Measurements from ENCODE around the gene TBC1D3B.
"Not testable (repeated sequence)": the region's sequence is repeated elsewhere in the genome, so short reads cannot be mapped to it uniquely, and the experiment has no call there.

Gene TBC1D3B

GRCh38 chr17:36212272-36212605 is 35.8 kb upstream of the TBC1D3B start:
- no peak overlapping the region for H3K4me3 ChIP-seq (ENCODE audit: control insufficient read depth, low read depth, low read length)

GRCh38 chr17:36211484-36212271 is 35.2 kb upstream of the TBC1D3B start:
- not testable (repeated sequence) for DNase-seq (ENCODE audit: low read depth); H3K4me3 ChIP-seq (ENCODE audit: control insufficient read depth, low read depth, low read length)

More at GRCh38 chr17:36212272-36212605, 35.8 kb upstream of the TBC1D3B start:
- TF ChIP-seq CTCF (IDR thresholded peaks at IDR 0.05; ENCODE audit: control insufficient read depth, insufficient read depth, low read depth, low read length, missing control alignments) = no peak
- no peak for DNase-seq (ENCODE audit: low read depth)

GRCh38 chr17:36210439-36211211 is 34.2 kb upstream of the TBC1D3B start, which contains the start of gene CCL4L2:
Gene CCL4L2, plus strand, starts transcription at chr17:36211063.
- H3K4me3 ChIP-seq (ENCODE audit: control insufficient read depth, low read depth, low read length); DNase-seq (ENCODE audit: low read depth): not testable (repeated sequence)

GRCh38 chr17:36209575-36209974 is 33.1 kb upstream of the TBC1D3B start:
- H3K4me3 ChIP-seq (ENCODE audit: control insufficient read depth, low read depth, low read length) = no peak overlapping the region
- no peak for TF ChIP-seq CTCF (IDR thresholded peaks at IDR 0.05; ENCODE audit: control insufficient read depth, insufficient read depth, low read depth, low read length, missing control alignments)
- no peak for DNase-seq (ENCODE audit: low read depth)

- DNase-seq (ENCODE audit: low read depth); H3K4me3 ChIP-seq (ENCODE audit: control insufficient read depth, low read depth, low read length): not testable (repeated sequence)
Measured at GRCh38 chr17:36207383-36207782, 30.9 kb upstream of the TBC1D3B start.

GRCh38 chr17:36206486-36206821 is 30.0 kb upstream of the TBC1D3B start:
- DNase-seq (ENCODE audit: low read depth); H3K4me3 ChIP-seq (ENCODE audit: control insufficient read depth, low read depth, low read length): not testable (repeated sequence)

- no peak for TF ChIP-seq CTCF (IDR thresholded peaks at IDR 0.05; ENCODE audit: control insufficient read depth, insufficient read depth, low read depth, low read length, missing control alignments)
- H3K4me3 ChIP-seq (ENCODE audit: control insufficient read depth, low read depth, low read length) = no peak overlapping the region
- no peak for DNase-seq (ENCODE audit: low read depth)
Measured at GRCh38 chr17:36205637-36206485, 29.4 kb upstream of the TBC1D3B start.

- no peak overlapping the region for H3K4me3 ChIP-seq (ENCODE audit: control insufficient read depth, low read depth, low read length)
- TF ChIP-seq CTCF (IDR thresholded peaks at IDR 0.05; ENCODE audit: control insufficient read depth, insufficient read depth, low read depth, low read length, missing control alignments) = no peak
- DNase-seq (ENCODE audit: low read depth) = no peak
Measured at GRCh38 chr17:36204724-36205500, 28.5 kb upstream of the TBC1D3B start.
